Neural cell (in vitro differentiated cells): ENCODE data around the gene PPP1R18. TPM values are rescaled to one million over a fixed set of nuclear protein-coding genes. Genes with fewer than 3 reads are reported as not detected.

Experiments
- H2AFZ ChIP-seq: fragments of 200-600, 300-800 bp; sonication (generic), shearing (Covaris generic); 2 replicates; pipeline ENCODE4 v1.6.0; 2014; ENCODE audit warnings: low read depth, mild to moderate bottlenecking, antibody characterized with exemption, low read length, moderate library complexity
- H3F3A ChIP-seq: fragments of 200-600 bp; shearing (Covaris generic); 2 replicates; pipeline ENCODE4 v1.6.1; 2016; ENCODE audit warnings: mild to moderate bottlenecking, moderate library complexity, mixed read lengths, antibody characterized with exemption, low read length; ENCODE audit not compliant: insufficient read depth, poor library complexity, severe bottlenecking
- H3K27ac ChIP-seq: fragments of 200-600, 300-800 bp; sonication (generic), shearing (Covaris generic); 2 replicates; pipeline ENCODE4 v1.5.1; 2014; ENCODE audit warnings: mild to moderate bottlenecking, low read length, moderate library complexity
- H3K27me3 ChIP-seq: fragments of 300-800, 200-600 bp; sonication (generic), shearing (Covaris generic); 2 replicates; pipeline ENCODE4 v1.6.0; 2014; ENCODE audit warnings: mild to moderate bottlenecking, low read depth, low read length, moderate library complexity; ENCODE audit not compliant: insufficient read depth
- H3K36me3 ChIP-seq: fragments of 300-800, 200-600 bp; sonication (generic), shearing (Covaris generic); 2 replicates; pipeline ENCODE4 v1.5.1; 2014; ENCODE audit warnings: mild to moderate bottlenecking, antibody characterized with exemption, low read length, moderate library complexity; ENCODE audit not compliant: insufficient read depth
- H3K4me2 ChIP-seq: fragments of 300-800, 200-600 bp; sonication (generic), shearing (Covaris generic); 2 replicates; pipeline ENCODE4 v1.6.0; 2014; ENCODE audit warnings: mild to moderate bottlenecking, low read length
- H3K4me3 ChIP-seq: fragments of 300-800, 200-600 bp; sonication (generic), shearing (Covaris generic); 2 replicates; pipeline ENCODE4 v1.5.1; 2014; ENCODE audit warnings: mild to moderate bottlenecking, low read length, moderate library complexity
- H3K79me2 ChIP-seq: fragments of 200-600 bp; shearing (Covaris generic); replicated peaks from 2 replicates; pipeline ENCODE4 v1.6.0; 2014; ENCODE audit warnings: mild to moderate bottlenecking, low read length, moderate library complexity; ENCODE audit not compliant: insufficient read depth
- H3K9ac ChIP-seq: fragments of 300-800, 200-600 bp; sonication (generic), shearing (Covaris generic); 2 replicates; pipeline ENCODE4 v1.6.1; 2016; ENCODE audit warnings: mild to moderate bottlenecking, low read length, mixed read lengths
- H3K9me2 ChIP-seq: fragments of 200-600 bp; shearing (Covaris generic); 2 replicates; pipeline ENCODE4 v1.6.1; 2016; ENCODE audit warnings: mild to moderate bottlenecking, low read length, mixed read lengths; ENCODE audit not compliant: insufficient read depth
- H3K9me3 ChIP-seq: fragments of 200-600, 300-800 bp; sonication (generic), shearing (Covaris generic); 2 replicates; pipeline ENCODE4 v1.6.1; 2016; ENCODE audit warnings: mild to moderate bottlenecking, mixed run types, low read length, moderate library complexity, mixed read lengths
- H4K20me1 ChIP-seq: fragments of 200-600 bp; shearing (Covaris generic); 2 replicates; pipeline ENCODE4 v1.6.1; 2016; ENCODE audit warnings: mild to moderate bottlenecking, mixed run types; ENCODE audit not compliant: insufficient read depth
- CTCF ChIP-seq: fragments of 450-650 bp; IDR thresholded peaks from 2 replicates; pipeline ENCODE4 v1.5.1; 2014; ENCODE audit warnings: antibody characterized with exemption, mild to moderate bottlenecking, moderate library complexity; ENCODE audit not compliant: poor library complexity, severe bottlenecking
- EP300 ChIP-seq: fragments of 450-650 bp; conservative IDR thresholded peaks from 2 replicates; pipeline ENCODE4 v1.6.1; 2014; ENCODE audit warnings: antibody characterized with exemption, mild to moderate bottlenecking, moderate library complexity; ENCODE audit not compliant: poor library complexity, severe bottlenecking
- EZH2 ChIP-seq: fragments of 200-600, 300-800 bp; shearing (Covaris generic), sonication (generic); IDR thresholded peaks from 2 replicates; pipeline ENCODE4 v1.6.1; 2014; ENCODE audit warnings: antibody characterized with exemption, low read length, borderline replicate concordance, mild to moderate bottlenecking; ENCODE audit not compliant: insufficient read depth, poor library complexity, severe bottlenecking
- MXI1 ChIP-seq: fragments of 450-650 bp; conservative IDR thresholded peaks from 2 replicates; pipeline ENCODE4 v1.6.1; 2014; ENCODE audit warnings: antibody characterized with exemption, mild to moderate bottlenecking; ENCODE audit not compliant: poor library complexity, severe bottlenecking
- POLR2AphosphoS5 ChIP-seq: IDR thresholded peaks from 2 replicates; pipeline ENCODE4 v1.6.1; 2012
- RAD21 ChIP-seq: fragments of 450-650 bp; conservative IDR thresholded peaks from 2 replicates; pipeline ENCODE4 v1.6.1; 2014; ENCODE audit warnings: antibody characterized with exemption, mild to moderate bottlenecking, moderate library complexity
- REST ChIP-seq: IDR thresholded peaks from 2 replicates; pipeline ENCODE4 v1.6.1; 2012; ENCODE audit warnings: borderline replicate concordance
- SMC3 ChIP-seq: fragments of 450-650 bp; conservative IDR thresholded peaks from 2 replicates; pipeline ENCODE4 v1.6.1; 2014; ENCODE audit warnings: antibody characterized with exemption, mild to moderate bottlenecking, moderate library complexity; ENCODE audit not compliant: poor library complexity
- TAF1 ChIP-seq: IDR thresholded peaks from 2 replicates; pipeline ENCODE4 v1.6.1; 2012; ENCODE audit warnings: low read depth
- polyA plus RNA-seq: library from polyadenylated mRNA; depleted of rRNA; stranded (reverse); fragments of >200 nt; gene quantifications from 2 replicates; pipeline ENCODE4 v1.2.3, GENCODE V29; 2014

The PPP1R18 gene
- polyA plus RNA-seq, 1 donor from 2014 or later = 50.6 TPM

GRCh38 chr6:30645989-30646388, 40.5 kb downstream of the PPP1R18 start:
- peak overlapping the region; percentile 95 for H3K27ac ChIP-seq
- no peak for TF ChIP-seq EZH2
- TF ChIP-seq EP300 = no peak
- TF ChIP-seq RAD21 = no peak
- no peak for TF ChIP-seq SMC3
- TF ChIP-seq CTCF = no peak
- no peak for TF ChIP-seq TAF1
- no peak for TF ChIP-seq MXI1
- no peak for TF ChIP-seq POLR2AphosphoS5
- TF ChIP-seq REST = no peak
- H3K27me3 ChIP-seq = no peaks in the 10 kb centered on the region
- no peaks in the 10 kb centered on the region for H3K9me2 ChIP-seq
- no peaks in the 10 kb centered on the region for H3K36me3 ChIP-seq
- H2AFZ ChIP-seq = no peak overlapping the region
- H4K20me1 ChIP-seq = no peaks in the 10 kb centered on the region
- H3K4me2 ChIP-seq = peak overlapping the region; percentile 95
- H3K79me2 ChIP-seq = peaks cover 29% of the 10 kb centered on the region
- H3F3A ChIP-seq = no peaks in the 10 kb centered on the region
- H3K4me3 ChIP-seq = peak overlapping the region; percentile 100
- no peaks in the 10 kb centered on the region for H3K9me3 ChIP-seq
- H3K9ac ChIP-seq = peak overlapping the region; percentile 96

DNA sequence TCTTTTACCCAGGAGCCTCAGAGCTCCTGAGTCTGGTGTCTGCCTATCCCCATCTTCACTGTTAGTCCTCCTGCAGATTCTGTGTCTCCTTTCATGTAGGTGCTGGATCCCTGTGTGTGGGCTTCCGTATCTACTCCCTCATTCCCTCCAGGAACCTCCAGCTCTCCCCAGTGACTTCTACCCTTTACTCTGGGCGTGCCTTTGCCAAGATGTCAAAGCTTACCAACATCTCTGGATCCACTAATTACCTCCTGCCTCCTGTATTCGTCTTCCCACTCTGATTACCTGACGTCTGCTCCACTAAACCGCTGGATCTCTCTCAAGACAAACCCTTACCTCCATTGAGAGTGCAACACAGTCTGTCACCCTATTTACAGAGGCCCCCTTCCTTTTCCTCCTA, 41.7 kb downstream of the PPP1R18 start:
- Histone ChIP-seq H3K79me2 (peaks cover 29% of the 10 kb centered on the region), H3K9me2 (no peaks in the 10 kb centered on the region), H3F3A (no peaks in the 10 kb centered on the region), H3K27me3 (no peaks in the 10 kb centered on the region), H3K9ac (peak overlapping the region; percentile 10), H3K27ac (no peak overlapping the region), H4K20me1 (no peaks in the 10 kb centered on the region), H3K9me3 (no peaks in the 10 kb centered on the region), H3K4me3 (no peak overlapping the region), H3K36me3 (peaks cover 8% of the 10 kb centered on the region), H2AFZ (no peak overlapping the region), H3K4me2 (no peak overlapping the region)
- TF ChIP-seq MXI1 = no peak

DNA sequence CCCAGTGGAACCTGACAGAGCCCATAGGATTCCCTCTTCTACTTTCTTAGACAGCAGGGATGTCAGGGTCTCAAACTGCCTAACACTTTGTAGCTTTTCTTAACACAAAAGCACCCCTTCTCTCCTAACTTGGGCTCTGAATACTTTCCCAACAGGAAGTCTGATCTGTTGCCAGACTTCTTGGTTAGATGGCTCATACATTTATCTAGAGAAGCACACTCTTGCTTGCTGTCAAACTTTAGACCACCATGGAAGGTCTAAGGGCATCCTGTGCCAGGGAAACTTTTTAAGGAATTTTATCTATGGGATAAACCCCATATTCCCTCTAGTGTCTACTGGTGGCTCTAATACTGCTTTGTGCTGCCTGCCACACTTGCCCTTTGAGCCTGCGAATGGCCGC, 42.8 kb downstream of the PPP1R18 start:
- Histone ChIP-seq H3K9me2 (no peaks in the 10 kb centered on the region), H3K36me3 (peaks cover 8% of the 10 kb centered on the region), H3K4me2 (no peak overlapping the region), H3K4me3 (no peak overlapping the region), H2AFZ (no peak overlapping the region), H3K9ac (no peak overlapping the region), H3K9me3 (no peaks in the 10 kb centered on the region), H4K20me1 (no peaks in the 10 kb centered on the region), H3K79me2 (peaks cover 29% of the 10 kb centered on the region), H3K27ac (no peak overlapping the region), H3F3A (no peaks in the 10 kb centered on the region), H3K27me3 (no peaks in the 10 kb centered on the region)
- no peak for TF ChIP-seq SMC3
- TF ChIP-seq CTCF = no peak
- no peak for TF ChIP-seq RAD21
- no peak for TF ChIP-seq REST
- TF ChIP-seq EZH2 = no peak
- no peak for TF ChIP-seq POLR2AphosphoS5
- TF ChIP-seq EP300 = no peak
- TF ChIP-seq MXI1 = no peak
- TF ChIP-seq TAF1 = no peak
